Kidney capillary endothelial cell (primary cell): Measurements from ENCODE around the gene CCDC148.

Source experiments
- DNase-seq: peaks from one replicate; pipeline ENCODE4 v3.0.0-alpha.2; 2018; ENCODE audit warnings: low spot score

CCDC148 gene

DNA sequence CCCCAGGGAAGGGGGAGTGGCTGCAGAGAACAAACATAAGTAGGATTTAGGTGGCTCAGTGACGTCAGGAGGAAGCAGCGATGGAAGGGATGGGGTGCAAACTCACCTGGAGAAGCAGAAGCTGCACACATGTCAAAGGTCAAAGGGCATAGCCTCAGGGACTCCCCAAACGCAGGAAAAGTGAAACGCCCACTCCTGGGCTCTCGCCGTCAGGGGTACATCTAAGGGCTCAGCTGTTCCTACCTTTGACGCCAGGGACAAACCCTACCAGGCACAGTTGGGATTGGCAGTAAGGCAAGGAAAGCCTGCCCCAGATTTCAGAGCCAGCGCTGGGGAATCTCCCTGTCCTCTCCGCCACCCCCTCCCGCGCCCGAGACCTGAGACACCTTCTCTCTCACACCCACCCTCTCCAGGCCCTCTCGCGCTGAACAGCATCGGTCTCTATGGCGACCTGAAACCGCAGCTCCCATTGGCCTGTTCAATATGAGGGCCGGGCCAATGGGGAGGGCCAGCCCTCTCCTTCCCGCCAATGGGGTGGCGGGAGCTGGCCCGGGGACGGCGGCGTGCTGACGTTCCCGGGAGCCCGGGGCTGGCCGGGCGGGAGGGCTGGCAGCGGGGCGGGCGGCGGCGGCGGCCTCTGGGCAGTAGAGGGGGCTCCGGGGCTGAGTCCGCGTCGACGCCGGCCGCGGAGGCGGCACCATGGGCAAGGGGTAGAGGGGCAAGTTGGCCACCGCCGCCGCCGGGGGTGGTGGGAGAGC lies at the start of gene CCDC148, which contains the start of gene PKP4:
CCDC148 (minus strand) TSS at position 445 of the 758 bp plus-strand sequence; CDS start at position 131, 314 bp downstream.
PKP4 (plus strand) TSS at position 644 of the 758 bp plus-strand sequence. CDS start 76,233 bp downstream, outside the sequence.
- peak; percentile 92 for DNase-seq

- DNase-seq: no peak
Observed at GRCh38 chr2:158505448-158505934, 48.9 kb upstream of the CCDC148 start.

GRCh38 chr2:158504088-158504487 lies 47.5 kb upstream of the CCDC148 start:
- no peak for DNase-seq

DNA sequence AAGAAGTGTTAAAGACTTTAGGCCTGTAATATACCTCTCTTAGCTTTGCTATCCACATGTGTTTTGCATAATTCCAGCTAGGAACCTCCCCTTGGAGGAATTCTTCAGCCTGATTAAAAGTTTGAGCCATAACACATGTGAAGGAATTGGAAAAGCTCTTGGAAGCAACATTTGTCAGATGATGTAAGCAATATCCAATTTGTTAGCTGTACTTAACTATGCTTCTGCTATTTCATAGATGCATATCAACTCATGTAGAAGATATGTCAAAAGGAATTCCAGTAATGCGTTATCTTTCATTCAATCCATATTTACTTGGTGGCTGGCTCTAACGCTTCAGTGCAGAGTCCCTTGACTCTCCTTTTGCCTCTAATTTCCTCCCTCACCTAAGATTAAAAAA lies 46.4 kb upstream of the CCDC148 start:
- DNase-seq: no peak

DNA sequence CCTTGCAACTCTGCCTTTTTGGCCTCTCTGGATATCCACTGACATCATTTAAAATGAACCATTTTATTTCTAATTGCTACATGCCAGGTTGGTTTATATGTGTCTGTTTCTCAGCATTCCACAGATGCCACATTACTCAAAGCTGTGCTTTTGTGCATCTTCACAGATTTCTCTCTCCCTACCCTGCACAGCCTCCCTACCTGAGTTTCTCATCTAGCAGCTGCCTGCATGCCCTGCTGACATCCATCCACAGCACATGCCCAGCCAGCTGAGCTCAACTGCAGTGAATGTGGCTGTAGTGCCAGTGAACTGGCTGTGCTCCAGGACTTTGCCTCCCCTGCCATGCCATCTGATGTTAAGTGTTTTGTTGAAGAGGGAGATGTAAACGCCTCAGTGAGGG lies 44.7 kb upstream of the CCDC148 start:
- DNase-seq: no peak

DNA sequence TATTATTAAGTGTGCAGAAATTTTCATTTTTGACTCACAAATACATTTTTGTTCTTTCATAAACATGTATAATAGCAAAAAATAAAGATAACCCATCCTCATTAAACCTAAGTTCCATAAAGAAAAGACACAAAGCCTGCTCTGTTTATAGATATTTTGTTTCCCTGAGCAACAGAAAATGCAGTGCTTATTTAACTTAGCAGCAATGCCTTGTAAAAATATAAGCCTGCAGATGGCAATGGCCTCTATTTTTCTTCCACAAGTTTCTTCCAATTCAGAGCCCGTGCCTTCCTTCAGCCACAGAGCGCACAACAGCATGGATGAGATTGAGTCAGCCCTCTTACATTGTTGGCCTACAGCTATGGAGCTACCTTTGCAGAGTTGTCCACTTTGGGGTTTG lies 43.8 kb upstream of the CCDC148 start:
- no peak for DNase-seq

DNA sequence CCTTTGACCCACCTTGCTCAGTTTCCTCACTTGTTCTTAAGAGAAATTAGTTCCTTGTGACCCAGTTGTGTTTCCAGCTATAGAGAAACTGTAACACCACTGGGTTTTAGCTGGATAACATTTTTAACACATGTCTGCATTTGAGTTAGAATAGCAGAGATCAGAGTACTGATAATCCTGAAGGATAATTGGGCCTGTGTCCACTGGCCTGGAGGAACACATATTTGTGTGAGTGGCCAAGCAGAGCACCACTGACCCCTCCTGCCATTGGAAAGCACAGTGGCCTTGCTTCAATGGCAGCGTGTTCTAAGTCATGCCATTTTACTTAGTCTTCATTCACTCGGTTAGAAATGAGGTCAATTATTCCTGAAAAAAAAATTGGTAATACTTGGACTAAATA lies 42.8 kb upstream of the CCDC148 start:
- DNase-seq: no peak

DNA sequence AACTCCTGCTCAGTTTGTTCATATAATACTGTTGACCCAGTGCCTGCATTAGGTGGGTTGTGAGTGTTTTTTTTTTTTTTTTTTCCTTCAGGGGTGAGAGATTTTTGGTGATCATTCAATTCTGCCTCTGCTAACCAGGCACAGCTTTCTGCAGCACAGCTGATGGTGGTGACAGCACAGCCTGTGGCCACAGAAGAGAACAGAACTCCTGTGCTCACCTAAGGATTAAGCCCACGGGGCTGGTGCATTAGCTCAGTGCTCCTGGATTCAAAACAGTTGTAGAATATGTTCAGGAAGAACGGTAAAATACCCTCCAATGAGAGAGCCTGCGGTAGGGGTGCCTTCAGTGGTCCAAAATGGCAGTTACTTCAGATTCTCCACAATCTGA lies 42.2 kb upstream of the CCDC148 start:
- DNase-seq: no peak

GRCh38 chr2:158498043-158498748 lies 41.6 kb upstream of the CCDC148 start:
- DNase-seq: no peak

GRCh38 chr2:158497486-158497885 lies 40.9 kb upstream of the CCDC148 start:
- DNase-seq: no peak

DNA sequence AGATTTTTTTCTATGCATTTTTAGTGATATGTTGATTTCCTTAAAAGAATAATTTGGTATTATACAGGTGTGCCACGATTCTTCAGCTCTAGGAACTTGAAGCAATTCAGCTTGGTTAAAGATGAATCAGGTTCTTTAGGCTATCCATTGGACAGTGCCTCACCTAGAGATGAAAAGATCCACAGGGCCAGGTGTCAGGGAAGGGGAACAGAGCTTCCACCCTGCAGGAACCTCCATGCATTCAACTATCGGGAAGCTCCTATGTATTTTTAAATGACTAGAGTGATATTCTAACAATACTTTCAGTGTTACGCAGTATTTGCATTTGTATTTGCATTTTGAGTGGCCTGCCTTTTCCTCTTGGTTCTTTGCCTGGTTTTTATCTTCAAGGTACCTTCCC lies 40.4 kb upstream of the CCDC148 start:
- DNase-seq: no peak

DNA sequence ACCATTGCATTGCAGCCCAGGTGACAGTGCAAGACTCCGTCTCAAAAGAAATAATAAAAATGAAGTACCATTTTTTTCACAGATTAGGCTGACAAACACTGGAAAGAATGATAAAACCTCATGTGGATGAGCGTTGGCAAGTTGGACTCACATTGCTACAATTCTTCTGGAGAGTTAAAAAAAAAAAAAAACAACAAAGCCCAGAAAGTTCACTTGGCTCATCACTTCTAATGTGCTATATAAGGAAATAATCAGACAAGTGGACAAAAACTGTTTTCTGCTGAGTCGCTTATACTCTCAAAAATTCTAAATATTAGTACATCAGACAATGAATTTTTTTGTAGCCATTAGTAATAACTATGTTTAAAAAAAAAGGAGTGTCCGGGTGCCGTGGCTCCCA lies 38.6 kb upstream of the CCDC148 start:
- DNase-seq: no peak

DNA sequence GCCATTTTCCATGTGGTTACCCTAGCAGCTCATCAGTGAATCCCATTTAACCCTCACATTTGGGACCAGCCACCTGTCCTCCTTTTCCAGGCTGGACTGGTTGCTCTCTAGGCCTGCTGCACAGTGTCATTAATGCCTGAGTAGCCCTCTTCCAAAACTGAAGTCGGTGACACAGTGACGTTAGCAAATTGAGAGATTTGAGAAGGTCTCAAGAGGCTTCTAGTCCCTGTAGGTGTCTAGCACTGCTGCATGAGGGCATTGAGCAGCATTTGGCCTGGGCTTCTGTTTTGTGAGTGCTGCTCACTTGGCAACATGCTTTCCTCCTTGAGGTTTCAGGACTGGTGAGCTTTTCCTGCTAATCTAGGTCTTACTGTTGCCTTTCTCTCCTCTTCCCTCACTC lies 36.9 kb upstream of the CCDC148 start:
- no peak for DNase-seq

DNA sequence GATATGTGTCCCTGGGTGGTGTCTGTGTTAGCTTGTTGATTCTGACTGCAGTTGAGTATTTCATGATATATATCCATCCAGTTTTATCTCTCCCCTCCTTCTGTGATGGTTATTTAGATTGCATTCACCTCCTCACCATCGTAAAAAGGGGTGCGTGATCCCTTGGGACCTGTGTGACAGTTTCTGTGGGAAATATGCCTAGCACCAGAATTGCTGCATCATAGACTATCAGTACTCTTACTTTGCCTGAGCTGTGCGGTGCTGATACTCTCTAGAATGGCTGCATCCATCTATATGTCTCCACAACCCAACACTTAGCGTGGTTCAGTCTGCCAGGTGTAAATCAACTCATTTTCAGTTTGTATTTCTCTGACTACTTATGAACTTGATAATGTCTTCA lies 34.5 kb upstream of the CCDC148 start:
- DNase-seq: no peak

DNA sequence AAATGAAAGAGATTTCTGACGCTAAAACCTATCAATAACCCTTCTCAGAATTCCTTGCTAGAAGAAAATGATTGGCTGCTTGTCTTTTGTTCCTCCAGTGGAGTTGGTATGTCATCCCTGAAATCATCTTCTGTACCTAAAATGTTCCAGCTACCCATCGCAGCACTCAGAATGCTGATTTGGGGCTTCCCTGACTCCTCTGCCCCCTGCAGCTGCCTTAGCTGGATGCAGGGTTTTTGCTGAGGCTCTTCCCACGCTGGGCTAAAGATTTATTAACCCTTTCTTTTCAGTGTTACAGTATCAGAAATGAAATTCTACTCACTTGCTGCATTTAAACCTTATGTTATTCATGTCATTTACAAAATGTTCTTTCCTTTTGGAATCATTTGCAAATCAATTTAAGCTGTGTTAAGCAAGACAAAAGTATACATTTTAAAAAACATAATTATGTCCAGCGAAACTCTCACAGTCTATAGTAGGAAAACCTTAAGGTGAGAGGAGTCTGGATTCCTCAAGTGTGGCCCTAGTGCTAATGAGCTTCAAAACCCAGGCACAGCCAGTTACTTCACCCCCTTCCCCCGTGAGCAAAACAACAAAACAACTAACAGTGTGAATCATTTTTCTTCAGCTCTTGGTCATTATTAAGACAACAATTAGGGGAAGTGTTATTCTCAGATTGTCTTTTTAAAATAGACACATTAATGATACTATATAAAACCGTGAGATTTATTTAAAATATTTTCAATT lies 33.0 kb upstream of the CCDC148 start:
- peak; percentile 35 for DNase-seq

- DNase-seq: no peak
Observed at GRCh38 chr2:158488442-158489216, 32.1 kb upstream of the CCDC148 start.

GRCh38 chr2:158487419-158487818 lies 30.9 kb upstream of the CCDC148 start:
- no peak for DNase-seq

GRCh38 chr2:158486970-158487325 lies 30.4 kb upstream of the CCDC148 start:
- DNase-seq: no peak

GRCh38 chr2:158486150-158486969 lies 29.8 kb upstream of the CCDC148 start:
- DNase-seq: no peak

DNA sequence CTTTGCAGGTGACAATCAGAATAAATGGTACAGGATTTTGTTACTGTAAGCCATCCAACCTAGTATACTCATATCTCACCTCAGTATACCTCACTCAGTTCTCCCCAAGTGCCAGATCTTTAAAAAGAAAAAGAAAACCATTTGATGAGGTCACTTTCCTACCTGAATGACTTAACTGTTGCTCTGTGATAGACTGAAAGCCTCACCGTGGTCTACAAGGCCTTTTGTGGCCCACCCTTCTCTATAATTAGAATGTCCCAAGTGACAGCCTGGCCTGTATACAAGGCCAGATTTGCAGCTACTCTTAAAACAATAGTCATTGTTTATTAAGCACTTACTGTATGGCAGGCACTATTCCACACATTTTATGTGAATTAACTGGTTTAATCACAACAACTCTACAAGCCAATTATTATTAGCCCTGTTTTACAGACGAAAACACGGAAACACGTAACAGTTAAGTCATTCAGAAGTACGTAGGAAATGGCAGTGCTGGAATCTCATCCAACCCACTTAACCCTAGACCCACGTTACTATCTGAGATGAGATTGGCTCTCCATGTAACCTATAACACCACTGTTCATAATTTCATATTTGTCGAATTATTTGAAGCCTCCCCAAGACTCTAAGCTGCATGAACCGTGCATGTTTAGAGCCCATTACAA lies 28.5 kb upstream of the CCDC148 start:
- no peak for DNase-seq
